Activated CD4-positive, alpha-beta T cell treated with anti-CD3 and anti-CD28 coated beads for 36 hours (primary cell): ENCODE results near the gene SLC6A11. TPM values are rescaled to one million over a fixed set of nuclear protein-coding genes. Genes with fewer than 3 reads are reported as not detected.

Experiments
- ATAC-seq: fragments of 200-7000 bp; cut with Tn5 transposase; one replicate; pipeline ENCODE4 v1.10.0; 2021; ENCODE audit warnings: mild to moderate bottlenecking, moderate library complexity
- CTCF ChIA-PET: fragments of 350-600 bp; sonication (Branson Sonifier 250); formaldehyde crosslinking; loops from one replicate; lab custom pipeline; 2021; ENCODE audit warnings: antibody characterized with exemption; lab: Charles Lee
- POLR2A ChIA-PET: fragments of 350-600 bp; sonication (Branson Sonifier 250); formaldehyde crosslinking; loops from one replicate; lab custom pipeline; 2021; ENCODE audit warnings: antibody characterized with exemption, inconsistent platforms; lab: Charles Lee
- DNase-seq: peaks from one replicate; pipeline ENCODE4 v3.0.0-alpha.2; 2020
- H3K27ac Mint-ChIP-seq: one replicate; pipeline ENCODE4 v1.8.0; 2021; ENCODE audit warnings: mixed read lengths
- H3K27me3 Mint-ChIP-seq: one replicate; pipeline ENCODE4 v1.8.0; 2021; ENCODE audit warnings: mixed read lengths
- H3K36me3 Mint-ChIP-seq: one replicate; pipeline ENCODE4 v1.8.0; 2021; ENCODE audit warnings: low read depth, mixed read lengths
- H3K4me1 Mint-ChIP-seq: one replicate; pipeline ENCODE4 v1.8.0; 2021; ENCODE audit warnings: mixed read lengths
- H3K4me3 Mint-ChIP-seq: one replicate; pipeline ENCODE4 v1.8.0; 2021; ENCODE audit warnings: mild to moderate bottlenecking, moderate library complexity, mixed read lengths
- H3K9me3 Mint-ChIP-seq: one replicate; pipeline ENCODE4 v1.8.0; 2021; ENCODE audit warnings: low read depth, mixed read lengths
- intact Hi-C, 2 experiments: fragments of 100-400 bp; cut with DNase I in 1 of 2; cut with micrococcal nuclease in 1 of 2; formaldehyde crosslinking; loops; one replicate each; pipeline versions ENCODE4 v1.14.2 to v1.15.1; 2022 to 2024; cut with DNase I, micrococcal nuclease
- total RNA-seq, 2 experiments: library from RNA; stranded (reverse); gene quantifications; one replicate each; pipeline ENCODE4 v1.2.3, GENCODE V29; 2021

Gene SLC6A11
- total RNA-seq, 2 experiments from 2014 or later = not detected

GRCh38 chr3:10777627-10778026, 38.4 kb upstream of the SLC6A11 start:
- H3K27ac Mint-ChIP-seq = no peak overlapping the region
- ChIA-PET POLR2A (no interaction called here), CTCF (no interaction called here)
- no peaks in the 10 kb centered on the region for H3K36me3 Mint-ChIP-seq
- H3K4me1 Mint-ChIP-seq = no peaks in the 10 kb centered on the region
- H3K9me3 Mint-ChIP-seq = no peaks in the 10 kb centered on the region
- H3K27me3 Mint-ChIP-seq = peaks cover 13% of the 10 kb centered on the region
- no peak for ATAC-seq
- H3K4me3 Mint-ChIP-seq = no peak overlapping the region
- no peak for DNase-seq
- intact Hi-C loops = no loop called here

- intact Hi-C loops = no loop called here
- Mint-ChIP-seq H3K4me3 (no peak overlapping the region), H3K27ac (no peak overlapping the region), H3K27me3 (peaks cover 14% of the 10 kb centered on the region), H3K9me3 (no peaks in the 10 kb centered on the region), H3K36me3 (no peaks in the 10 kb centered on the region), H3K4me1 (peaks cover under 1% of the 10 kb centered on the region)
- ChIA-PET CTCF (interaction anchor here (0.6 to 0.7 kb wide), 3 partner anchors 25 to 421 kb away, joined by 3 read pairs; no protein-coding TSS in a partner anchor), POLR2A (no interaction called here)
- no peak for ATAC-seq
- DNase-seq = no peak
Measured at GRCh38 chr3:10778492-10779292, 37.3 kb upstream of the SLC6A11 start.

GRCh38 chr3:10779293-10779805, 36.7 kb upstream of the SLC6A11 start:
- ChIA-PET CTCF (interaction anchor here (0.7 kb wide), 1 partner anchor 25 kb away, joined by 3 read pairs; no protein-coding TSS in a partner anchor), POLR2A (no interaction called here)
- H3K27ac Mint-ChIP-seq = no peak overlapping the region
- H3K9me3 Mint-ChIP-seq = no peaks in the 10 kb centered on the region
- H3K27me3 Mint-ChIP-seq = peaks cover 19% of the 10 kb centered on the region
- ATAC-seq (no peak), DNase-seq (no peak)
- H3K4me3 Mint-ChIP-seq = no peak overlapping the region
- H3K36me3 Mint-ChIP-seq = no peaks in the 10 kb centered on the region
- intact Hi-C loops = no loop called here
- H3K4me1 Mint-ChIP-seq = peaks cover 5% of the 10 kb centered on the region

- intact Hi-C loops = no loop called here
- peaks cover 5% of the 10 kb centered on the region for H3K4me1 Mint-ChIP-seq
- ChIA-PET CTCF (interaction anchor here (0.5 kb wide), 1 partner anchor 68 kb away, joined by 3 read pairs; no protein-coding TSS in a partner anchor), POLR2A (no interaction called here)
- no peak overlapping the region for H3K4me3 Mint-ChIP-seq
- no peak for DNase-seq
- H3K27me3 Mint-ChIP-seq = peaks cover 23% of the 10 kb centered on the region
- no peak for ATAC-seq
- H3K36me3 Mint-ChIP-seq = no peaks in the 10 kb centered on the region
- H3K9me3 Mint-ChIP-seq = no peaks in the 10 kb centered on the region
- H3K27ac Mint-ChIP-seq = no peak overlapping the region
Measured at GRCh38 chr3:10780243-10780642, 35.8 kb upstream of the SLC6A11 start.

DNA sequence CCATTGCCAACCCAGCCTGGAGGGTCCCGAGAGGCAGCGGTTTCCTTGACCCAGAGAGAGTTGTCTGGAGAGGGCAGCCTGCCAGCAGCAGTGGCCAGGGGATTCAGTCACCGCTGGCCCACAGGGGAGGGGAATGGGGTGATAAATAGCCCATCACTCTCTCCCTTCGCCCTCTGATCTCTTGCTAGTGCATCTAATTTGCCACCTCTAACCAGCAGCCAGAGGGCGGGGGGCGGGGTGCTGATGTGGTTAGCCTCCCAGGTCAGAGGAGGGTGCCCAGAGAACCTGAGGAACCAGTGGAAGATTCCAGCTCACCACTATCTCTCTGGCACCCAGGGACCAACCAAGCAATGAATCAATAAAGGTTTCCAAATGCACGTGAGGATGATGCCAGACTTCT, 35.1 kb upstream of the SLC6A11 start:
- H3K27ac Mint-ChIP-seq = no peak overlapping the region
- ATAC-seq (no peak), DNase-seq (no peak)
- no peaks in the 10 kb centered on the region for H3K9me3 Mint-ChIP-seq
- H3K4me3 Mint-ChIP-seq = no peak overlapping the region
- no peaks in the 10 kb centered on the region for H3K36me3 Mint-ChIP-seq
- ChIA-PET CTCF (no interaction called here), POLR2A (no interaction called here)
- intact Hi-C loops = no loop called here
- H3K4me1 Mint-ChIP-seq = peaks cover 5% of the 10 kb centered on the region
- peaks cover 21% of the 10 kb centered on the region for H3K27me3 Mint-ChIP-seq

GRCh38 chr3:10781981-10782380, 34.0 kb upstream of the SLC6A11 start:
- no peak overlapping the region for H3K27ac Mint-ChIP-seq
- DNase-seq (no peak), ATAC-seq (no peak)
- H3K4me3 Mint-ChIP-seq = no peak overlapping the region
- no peaks in the 10 kb centered on the region for H3K36me3 Mint-ChIP-seq
- H3K4me1 Mint-ChIP-seq = peaks cover 5% of the 10 kb centered on the region
- no peaks in the 10 kb centered on the region for H3K9me3 Mint-ChIP-seq
- ChIA-PET POLR2A (no interaction called here), CTCF (interaction anchor here (1.7 to 2.0 kb wide), 2 partner anchors 12 to 24 kb away, joined by 8 read pairs; no protein-coding TSS in a partner anchor)
- intact Hi-C loops = no loop called here
- H3K27me3 Mint-ChIP-seq = peaks cover 23% of the 10 kb centered on the region

GRCh38 chr3:10783360-10784351, 32.4 kb upstream of the SLC6A11 start:
- no peak overlapping the region for H3K4me3 Mint-ChIP-seq
- no peak overlapping the region for H3K27ac Mint-ChIP-seq
- ATAC-seq (peak; percentile 70), DNase-seq (peak; percentile 49)
- ChIA-PET POLR2A (no interaction called here), CTCF (interaction anchor here (0.5 to 2.0 kb wide), 8 partner anchors 10 to 998 kb away, joined by 3 to 8 read pairs (median 4); no protein-coding TSS in a partner anchor)
- no peaks in the 10 kb centered on the region for H3K9me3 Mint-ChIP-seq
- H3K36me3 Mint-ChIP-seq = no peaks in the 10 kb centered on the region
- peaks cover 29% of the 10 kb centered on the region for H3K27me3 Mint-ChIP-seq
- intact Hi-C loops = loop anchor here (1.0 kb wide), 1 partner anchor 25 kb away; no protein-coding TSS in a partner anchor
- peaks cover 5% of the 10 kb centered on the region for H3K4me1 Mint-ChIP-seq

DNA sequence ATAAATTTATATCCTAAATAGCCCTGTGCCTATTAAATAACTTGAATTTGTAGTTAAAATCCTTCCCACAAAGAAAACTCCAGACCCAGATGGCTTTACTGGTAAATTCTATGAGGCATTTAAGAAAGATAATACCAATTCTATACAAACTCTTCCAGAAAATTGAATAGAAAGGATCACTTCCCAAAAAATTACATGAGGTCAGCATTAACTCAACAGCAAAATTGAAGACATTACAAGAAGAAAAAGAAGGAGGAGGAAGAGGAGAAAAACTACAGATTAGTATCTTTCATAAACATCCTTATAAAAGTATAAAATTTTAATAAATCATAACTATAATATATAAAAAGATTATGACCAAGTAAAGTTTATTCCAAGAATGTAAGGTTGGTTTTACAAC, 29.4 kb upstream of the SLC6A11 start:
- ATAC-seq (no peak), DNase-seq (no peak)
- no peaks in the 10 kb centered on the region for H3K36me3 Mint-ChIP-seq
- no peak overlapping the region for H3K27ac Mint-ChIP-seq
- no peak overlapping the region for H3K4me3 Mint-ChIP-seq
- H3K4me1 Mint-ChIP-seq = peaks cover 5% of the 10 kb centered on the region
- ChIA-PET POLR2A (no interaction called here), CTCF (no interaction called here)
- peaks cover 31% of the 10 kb centered on the region for H3K27me3 Mint-ChIP-seq
- intact Hi-C loops = no loop called here
- H3K9me3 Mint-ChIP-seq = no peaks in the 10 kb centered on the region

GRCh38 chr3:10788451-10788850, 27.6 kb upstream of the SLC6A11 start:
- POLR2A ChIA-PET = no interaction called here
- Mint-ChIP-seq H3K27me3 (peaks cover 32% of the 10 kb centered on the region), H3K27ac (no peak overlapping the region), H3K4me3 (no peak overlapping the region), H3K36me3 (no peaks in the 10 kb centered on the region), H3K4me1 (peaks cover 5% of the 10 kb centered on the region), H3K9me3 (no peaks in the 10 kb centered on the region)
- intact Hi-C loops = no loop called here
- no peak for ATAC-seq
- DNase-seq = no peak
- CTCF ChIA-PET = no interaction called here

DNA sequence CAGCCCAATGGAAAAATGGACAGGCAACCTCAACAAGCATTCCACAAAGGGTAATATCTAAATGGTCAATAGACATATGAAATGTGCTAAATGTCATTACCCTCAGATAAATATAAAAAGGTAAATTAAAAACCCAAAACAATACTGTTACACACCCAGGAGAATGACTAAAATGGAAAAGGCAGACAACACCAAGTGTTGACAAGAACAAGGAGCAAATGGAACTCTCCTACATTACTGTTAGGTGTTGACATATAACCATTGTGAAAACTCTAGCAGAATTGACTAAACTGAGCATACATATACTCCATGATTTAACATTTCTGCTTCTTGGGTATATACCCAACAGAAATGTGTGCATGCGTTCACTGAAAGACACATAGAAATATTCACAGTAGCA, 25.3 kb upstream of the SLC6A11 start:
- ChIA-PET CTCF (interaction anchor here (0.6 kb wide), 1 partner anchor 155 kb away, joined by 3 read pairs; no protein-coding TSS in a partner anchor), POLR2A (no interaction called here)
- no peak overlapping the region for H3K4me3 Mint-ChIP-seq
- no peak for DNase-seq
- H3K27me3 Mint-ChIP-seq = peaks cover 24% of the 10 kb centered on the region
- intact Hi-C loops = no loop called here
- H3K9me3 Mint-ChIP-seq = no peaks in the 10 kb centered on the region
- H3K4me1 Mint-ChIP-seq = no peaks in the 10 kb centered on the region
- H3K36me3 Mint-ChIP-seq = no peaks in the 10 kb centered on the region
- ATAC-seq = no peak
- no peak overlapping the region for H3K27ac Mint-ChIP-seq

DNA sequence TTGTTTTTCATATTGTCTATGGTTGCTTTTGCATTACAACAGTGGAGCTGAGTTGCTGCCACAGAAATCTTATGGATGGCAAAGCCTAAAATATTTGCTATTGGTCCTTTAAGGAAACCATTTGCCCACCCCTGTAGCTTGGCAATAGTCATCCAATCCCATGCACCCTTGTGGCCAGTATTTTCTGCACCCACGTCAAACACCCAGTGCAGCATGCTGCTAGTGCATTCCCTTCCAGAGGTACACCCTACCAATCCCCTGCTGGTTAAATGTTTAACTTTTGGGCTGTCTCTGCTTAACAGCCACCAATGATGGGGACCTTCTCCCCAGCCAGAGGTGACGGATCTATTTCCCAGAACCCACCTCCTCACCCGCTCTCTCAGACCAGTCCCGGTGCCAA, 23.8 kb upstream of the SLC6A11 start:
- POLR2A ChIA-PET = no interaction called here
- H3K36me3 Mint-ChIP-seq = no peaks in the 10 kb centered on the region
- CTCF ChIA-PET = no interaction called here
- H3K27ac Mint-ChIP-seq = no peak overlapping the region
- ATAC-seq = no peak
- no peak for DNase-seq
- H3K4me1 Mint-ChIP-seq = no peaks in the 10 kb centered on the region
- peaks cover 25% of the 10 kb centered on the region for H3K27me3 Mint-ChIP-seq
- no peak overlapping the region for H3K4me3 Mint-ChIP-seq
- no peaks in the 10 kb centered on the region for H3K9me3 Mint-ChIP-seq
- intact Hi-C loops = no loop called here
